Left renal cortex interstitium (tissue), 4 donors: ENCODE results near the gene VASH1. TPM values are rescaled to one million over a fixed set of nuclear protein-coding genes. Genes with fewer than 3 reads are reported as not detected.
"Not testable (repeated sequence)": the region's sequence is repeated elsewhere in the genome, so short reads cannot be mapped to it uniquely, and the experiment has no call there.

Source experiments
- DNase-seq, 4 donors: peaks; one replicate each; pipeline ENCODE4 v3.0.0-alpha.2; 2013; ENCODE audit warnings: low read depth in 4 of 4, low spot score in 2 of 4, missing footprints in 1 of 4
- polyA plus RNA-seq, 4 donors: library from polyadenylated mRNA; unstranded; fragments of 120-200 nt; gene quantifications; one replicate each; pipeline ENCODE4 v1.2.1, GENCODE V29; 2013; ENCODE audit not compliant: insufficient read length in 4 of 4

The VASH1 gene
- polyA plus RNA-seq, result 10 to 100 TPM; 29.3 to 44.6 (median 37.0) TPM

- peak in 1 of 4 donors; percentile 32 for DNase-seq
These were observed at the start of gene VASH1 for GRCh38 chr14:76761136-76761959. Gene VASH1, plus strand, starts transcription at chr14:76761468. Its CDS starts 1,354 bp downstream, at chr14:76762822.

GRCh38 chr14:76713121-76713520 is 48.1 kb upstream of the VASH1 start:
- no peak for DNase-seq

GRCh38 chr14:76714470-76714869 is 46.8 kb upstream of the VASH1 start:
- DNase-seq, result no peak

GRCh38 chr14:76715101-76715500 is 46.2 kb upstream of the VASH1 start:
- DNase-seq, result no peak

GRCh38 chr14:76715511-76716081 is 45.7 kb upstream of the VASH1 start:
- peak in 1 of 4 donors; percentile 7 for DNase-seq

GRCh38 chr14:76716285-76716684 is 45.0 kb upstream of the VASH1 start:
- no peak for DNase-seq

GRCh38 chr14:76717508-76718290 is 43.6 kb upstream of the VASH1 start:
- DNase-seq, result no peak

GRCh38 chr14:76718306-76719040 is 42.8 kb upstream of the VASH1 start:
- DNase-seq, result no peak

- DNase-seq, result no peak
These were observed 41.6 kb upstream of the VASH1 start for GRCh38 chr14:76719666-76720065.

- peak in 3 of 4 donors; percentile 37 to 55 (median 50) for DNase-seq
These were observed 40.9 kb upstream of the VASH1 start for GRCh38 chr14:76720382-76720813.

GRCh38 chr14:76721506-76721905 is 39.8 kb upstream of the VASH1 start:
- DNase-seq, result not testable (repeated sequence)

GRCh38 chr14:76724651-76725550 is 36.4 kb upstream of the VASH1 start:
- no peak for DNase-seq

GRCh38 chr14:76726551-76726970 is 34.7 kb upstream of the VASH1 start:
- DNase-seq, result no peak

GRCh38 chr14:76727384-76727783 is 33.9 kb upstream of the VASH1 start:
- DNase-seq, result no peak

GRCh38 chr14:76727901-76728300 is 33.4 kb upstream of the VASH1 start:
- no peak for DNase-seq

- no peak for DNase-seq
These were observed 32.0 kb upstream of the VASH1 start for GRCh38 chr14:76729258-76729657.

- DNase-seq, result no peak
These were observed 31.2 kb upstream of the VASH1 start for GRCh38 chr14:76729953-76730505.

GRCh38 chr14:76734501-76734900 is 26.8 kb upstream of the VASH1 start:
- not testable (repeated sequence) for DNase-seq

GRCh38 chr14:76736514-76736913 is 24.8 kb upstream of the VASH1 start:
- DNase-seq, result no peak
